Measurements from ENCODE around the gene SKI.
"Not testable (repeated sequence)": the region's sequence is repeated elsewhere in the genome, so short reads cannot be mapped to it uniquely, and the experiment has no call there.

The SKI gene

DNA sequence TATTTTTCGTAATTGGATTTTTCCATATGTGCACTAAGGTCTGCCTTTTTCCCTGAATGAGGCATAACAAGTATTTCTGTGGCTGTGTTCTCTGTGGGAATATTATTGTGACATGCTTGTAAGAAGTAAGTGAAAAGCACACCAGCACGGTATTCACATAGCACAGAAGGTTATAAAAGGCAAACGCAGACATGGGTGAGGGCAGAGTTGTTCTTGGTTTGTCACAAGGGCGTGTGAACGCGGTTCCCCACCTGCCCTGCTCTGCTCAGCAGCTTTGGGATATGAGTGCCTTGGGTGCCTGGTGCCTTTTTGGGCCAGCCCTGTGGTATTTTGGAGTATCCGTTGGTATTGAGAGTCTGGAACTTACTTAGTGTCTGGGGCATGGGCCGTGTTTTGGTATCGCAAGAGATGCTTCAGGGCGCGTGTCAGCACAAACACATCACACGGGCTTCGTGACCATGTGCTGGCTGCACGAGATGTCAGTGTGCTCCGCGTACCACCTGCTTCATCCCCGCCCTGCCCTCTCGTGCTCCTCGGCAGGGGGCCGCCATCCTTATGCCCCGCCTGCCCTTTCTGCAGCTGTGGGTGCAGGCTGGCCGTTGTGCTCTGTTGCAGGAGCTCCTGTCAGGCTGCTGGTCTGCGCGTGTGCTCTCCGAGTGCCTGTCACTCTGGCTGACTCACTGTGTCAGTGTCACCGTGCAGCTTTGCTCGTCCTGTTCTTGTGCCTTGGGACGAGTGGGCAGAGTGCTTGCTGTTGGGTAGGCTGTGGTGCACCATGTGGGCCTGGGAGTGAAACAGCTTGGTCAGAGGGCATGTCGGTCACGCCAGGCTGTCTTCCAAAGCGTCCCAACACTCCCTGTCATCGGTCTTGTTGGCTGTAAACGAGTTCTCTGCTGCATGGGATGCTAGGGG lies 15.0 kb downstream of the SKI start:
- DNase-seq, result no peak

GRCh38 chr1:2247045-2247394 lies 18.9 kb downstream of the SKI start:
- H3K27ac ChIP-seq (ENCODE audit: insufficient read depth in 1 of 2, low read depth in 1 of 2, low read length in 2 of 2, poor library complexity in 1 of 2, severe bottlenecking in 2 of 2); H3K27me3 ChIP-seq (replicated peaks in 2 of 5; ENCODE audit: control insufficient read depth in 4 of 5, insufficient read depth in 5 of 5, low read length in 4 of 5); CTCF ChIA-PET; H3K4me3 ChIP-seq (ENCODE audit: control insufficient read depth in 1 of 7, extremely low read depth in 1 of 7, insufficient read depth in 4 of 7, low read depth in 2 of 7, low read length in 6 of 7); DNase-seq; H3K9me3 ChIP-seq (ENCODE audit: control extremely low read depth in 1 of 5, control insufficient read depth in 4 of 5, insufficient read depth in 2 of 5, low read depth in 1 of 5, low read length in 4 of 5); H3K36me3 ChIP-seq (ENCODE audit: control insufficient read depth in 4 of 4, insufficient read depth in 4 of 4, low read length in 3 of 4): not testable (repeated sequence)
- POLR2A ChIA-PET, result interaction anchor here (1.0 to 2.0 kb wide), 6 partner anchors 8 to 54 kb away, joined by 3 to 10 read pairs (median 6); partner anchors contain the start of genes FAAP20 and SKI
- WGBS (ENCODE audit: insufficient coverage), result 100% methylated on average over 5 of the region's 7 CpGs
- H3K4me1 ChIP-seq (ENCODE audit: control extremely low read depth in 1 of 4, control insufficient read depth in 4 of 4, insufficient read depth in 4 of 4, low read length in 3 of 4), result peaks cover 0 to 33% (median 23%) of the 10 kb centered on the region in 4 experiments

More for the DNA sequence above, 15.0 kb downstream of the SKI start:
- Histone ChIP-seq H3K27ac (ENCODE audit: insufficient read depth in 1 of 2, low read depth in 1 of 2, low read length in 2 of 2, poor library complexity in 1 of 2, severe bottlenecking in 2 of 2) (no peak overlapping the region), H3K36me3 (ENCODE audit: control insufficient read depth in 4 of 4, insufficient read depth in 4 of 4, low read length in 3 of 4) (peaks cover 0 to 7% (median 4%) of the 10 kb centered on the region in 4 experiments), H3K4me3 (ENCODE audit: control insufficient read depth in 1 of 7, extremely low read depth in 1 of 7, insufficient read depth in 4 of 7, low read depth in 2 of 7, low read length in 6 of 7) (no peak overlapping the region), H3K27me3 (replicated peaks in 2 of 5; ENCODE audit: control insufficient read depth in 4 of 5, insufficient read depth in 5 of 5, low read length in 4 of 5) (no peaks in the 10 kb centered on the region), H3K4me1 (ENCODE audit: control extremely low read depth in 1 of 4, control insufficient read depth in 4 of 4, insufficient read depth in 4 of 4, low read length in 3 of 4) (peaks cover 0 to 50% (median 33%) of the 10 kb centered on the region in 4 experiments), H3K9me3 (ENCODE audit: control extremely low read depth in 1 of 5, control insufficient read depth in 4 of 5, insufficient read depth in 2 of 5, low read depth in 1 of 5, low read length in 4 of 5) (no peaks in the 10 kb centered on the region)
- WGBS (ENCODE audit: insufficient coverage), result 95% methylated on average over 29 of the region's 33 CpGs
- ChIA-PET POLR2A (interaction anchor here (2.2 to 8.1 kb wide), 3 partner anchors 9 to 13 kb away, joined by 8 to 42 read pairs (median 17); partner anchors contain the start of gene SKI), CTCF (interaction anchor here (0.7 to 4.4 kb wide), 3 partner anchors 9 to 13 kb away, joined by 3 to 24 read pairs (median 3); no protein-coding TSS in a partner anchor)

GRCh38 chr1:2247760-2248126 lies 19.6 kb downstream of the SKI start:
- CTCF ChIA-PET, result no interaction called here
- H3K4me1 ChIP-seq (ENCODE audit: control extremely low read depth in 1 of 4, control insufficient read depth in 4 of 4, insufficient read depth in 4 of 4, low read length in 3 of 4), result peaks cover 0 to 33% (median 23%) of the 10 kb centered on the region in 4 experiments
- H3K36me3 ChIP-seq (ENCODE audit: control insufficient read depth in 4 of 4, insufficient read depth in 4 of 4, low read length in 3 of 4), result peaks cover 0 to 3% (median 3%) of the 10 kb centered on the region in 4 experiments
- no peaks in the 10 kb centered on the region for H3K27me3 ChIP-seq (replicated peaks in 2 of 5; ENCODE audit: control insufficient read depth in 4 of 5, insufficient read depth in 5 of 5, low read length in 4 of 5)
- no peaks in the 10 kb centered on the region for H3K9me3 ChIP-seq (ENCODE audit: control extremely low read depth in 1 of 5, control insufficient read depth in 4 of 5, insufficient read depth in 2 of 5, low read depth in 1 of 5, low read length in 4 of 5)
- no peak overlapping the region for H3K4me3 ChIP-seq (ENCODE audit: control insufficient read depth in 1 of 7, extremely low read depth in 1 of 7, insufficient read depth in 4 of 7, low read depth in 2 of 7, low read length in 6 of 7)
- no peak for DNase-seq
- POLR2A ChIA-PET, result interaction anchor here (1.5 kb wide), 1 partner anchor 13 kb away, joined by 8 read pairs; no protein-coding TSS in a partner anchor
- H3K27ac ChIP-seq (ENCODE audit: insufficient read depth in 1 of 2, low read depth in 1 of 2, low read length in 2 of 2, poor library complexity in 1 of 2, severe bottlenecking in 2 of 2), result no peak overlapping the region
- 96% methylated on average over 13 of the region's 18 CpGs for WGBS (ENCODE audit: insufficient coverage)

DNA sequence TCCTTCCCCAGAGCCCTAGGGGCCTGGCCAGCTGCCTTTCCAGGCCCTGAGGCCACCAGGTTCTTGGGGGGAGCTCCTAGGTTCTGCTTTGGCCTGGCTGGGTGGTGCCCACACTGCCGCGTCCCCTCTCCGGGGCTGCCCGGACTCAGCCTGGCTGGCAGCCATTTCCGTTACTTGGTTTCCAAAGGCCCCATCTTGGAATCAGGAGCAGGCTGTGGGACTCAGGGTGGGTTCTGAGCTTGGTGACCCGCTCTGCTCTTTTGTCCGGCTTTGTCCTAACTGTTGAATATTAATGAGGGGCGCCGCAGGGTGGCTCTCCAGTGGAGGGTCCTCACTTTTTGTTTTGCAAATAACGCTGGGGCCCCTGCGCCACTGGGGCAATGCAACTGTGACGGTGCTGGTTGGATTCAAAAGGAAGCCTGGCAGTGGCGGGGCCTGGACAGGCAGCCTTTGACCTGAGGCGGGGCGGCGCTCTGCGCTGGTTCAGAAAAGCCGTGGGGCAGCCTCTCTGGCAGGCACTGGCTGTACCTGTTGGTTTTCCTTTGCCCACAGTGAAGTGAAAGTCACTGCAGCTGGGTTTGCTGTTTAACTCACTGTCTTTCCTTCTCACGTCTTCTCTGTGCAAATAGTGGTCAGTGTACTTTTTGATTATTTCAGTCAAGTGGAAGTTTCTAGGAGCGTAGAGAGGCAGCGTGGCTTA lies 20.2 kb downstream of the SKI start:
- Histone ChIP-seq H3K9me3 (ENCODE audit: control extremely low read depth in 1 of 5, control insufficient read depth in 4 of 5, insufficient read depth in 2 of 5, low read depth in 1 of 5, low read length in 4 of 5) (no peaks in the 10 kb centered on the region), H3K4me3 (ENCODE audit: control insufficient read depth in 1 of 7, extremely low read depth in 1 of 7, insufficient read depth in 4 of 7, low read depth in 2 of 7, low read length in 6 of 7) (no peak overlapping the region), H3K27me3 (replicated peaks in 2 of 5; ENCODE audit: control insufficient read depth in 4 of 5, insufficient read depth in 5 of 5, low read length in 4 of 5) (no peaks in the 10 kb centered on the region), H3K27ac (ENCODE audit: insufficient read depth in 1 of 2, low read depth in 1 of 2, low read length in 2 of 2, poor library complexity in 1 of 2, severe bottlenecking in 2 of 2) (no peak overlapping the region), H3K36me3 (ENCODE audit: control insufficient read depth in 4 of 4, insufficient read depth in 4 of 4, low read length in 3 of 4) (peaks cover 0 to 3% (median 3%) of the 10 kb centered on the region in 4 experiments), H3K4me1 (ENCODE audit: control extremely low read depth in 1 of 4, control insufficient read depth in 4 of 4, insufficient read depth in 4 of 4, low read length in 3 of 4) (peaks cover 0 to 33% (median 23%) of the 10 kb centered on the region in 4 experiments)
- ChIA-PET POLR2A (interaction anchor here (1.5 kb wide), 1 partner anchor 14 kb away, joined by 8 read pairs; no protein-coding TSS in a partner anchor), CTCF (interaction anchor here (1.4 kb wide), 1 partner anchor 9 kb away, joined by 5 read pairs; no protein-coding TSS in a partner anchor)
- 96% methylated on average over 18 of the region's 21 CpGs for WGBS (ENCODE audit: insufficient coverage)
- no peak for DNase-seq

DNA sequence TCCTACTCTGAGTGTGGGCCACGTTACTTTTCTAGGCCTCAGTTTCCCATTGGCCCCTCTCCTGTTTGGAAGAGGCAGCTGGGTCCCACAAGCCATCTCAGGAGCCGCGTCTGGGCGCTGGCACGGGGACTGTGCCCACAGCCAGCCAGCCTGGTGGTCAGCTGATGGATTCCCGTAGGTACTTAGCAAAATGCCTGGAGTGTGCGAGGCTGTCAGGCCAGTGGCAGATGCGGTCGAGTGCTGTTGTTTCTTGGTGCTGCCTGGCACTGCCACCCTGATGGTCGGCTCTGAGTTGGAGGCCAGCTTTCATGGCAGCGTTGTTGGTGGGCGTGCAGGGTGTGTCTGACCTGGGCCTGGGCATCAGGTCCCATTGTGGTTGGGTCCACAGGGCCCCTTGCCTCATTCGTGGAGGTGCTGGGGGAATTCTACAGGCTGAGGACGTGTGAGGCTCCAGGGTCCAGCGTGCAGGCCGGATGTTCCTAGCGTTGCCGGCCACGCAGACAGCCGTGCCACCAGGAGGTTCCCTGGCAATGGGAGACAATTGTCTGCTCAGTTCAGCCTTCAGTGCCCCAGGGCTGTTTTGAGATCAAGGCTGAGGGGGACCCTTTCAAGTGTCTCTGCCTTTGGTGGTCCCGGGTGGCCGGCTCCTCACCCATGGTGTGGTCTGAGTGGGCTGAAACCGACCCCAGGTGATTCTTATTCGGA lies 20.9 kb downstream of the SKI start:
- Histone ChIP-seq H3K27me3 (replicated peaks in 2 of 5; ENCODE audit: control insufficient read depth in 4 of 5, insufficient read depth in 5 of 5, low read length in 4 of 5) (no peaks in the 10 kb centered on the region), H3K27ac (ENCODE audit: insufficient read depth in 1 of 2, low read depth in 1 of 2, low read length in 2 of 2, poor library complexity in 1 of 2, severe bottlenecking in 2 of 2) (no peak overlapping the region), H3K4me1 (ENCODE audit: control extremely low read depth in 1 of 4, control insufficient read depth in 4 of 4, insufficient read depth in 4 of 4, low read length in 3 of 4) (peaks cover 0 to 33% (median 24%) of the 10 kb centered on the region in 4 experiments), H3K4me3 (ENCODE audit: control insufficient read depth in 1 of 7, extremely low read depth in 1 of 7, insufficient read depth in 4 of 7, low read depth in 2 of 7, low read length in 6 of 7) (no peak overlapping the region), H3K9me3 (ENCODE audit: control extremely low read depth in 1 of 5, control insufficient read depth in 4 of 5, insufficient read depth in 2 of 5, low read depth in 1 of 5, low read length in 4 of 5) (no peaks in the 10 kb centered on the region), H3K36me3 (ENCODE audit: control insufficient read depth in 4 of 4, insufficient read depth in 4 of 4, low read length in 3 of 4) (peaks cover 0 to 5% (median 4%) of the 10 kb centered on the region in 4 experiments)
- DNase-seq, result no peak
- WGBS (ENCODE audit: insufficient coverage), result 94% methylated on average over 24 of the region's 24 CpGs
- ChIA-PET POLR2A (interaction anchor here (0.6 kb wide), 1 partner anchor 41 kb away, joined by 3 read pairs; no protein-coding TSS in a partner anchor), CTCF (interaction anchor here (0.7 to 1.4 kb wide), 2 partner anchors 9 to 52 kb away, joined by 3 to 5 read pairs; no protein-coding TSS in a partner anchor)

DNA sequence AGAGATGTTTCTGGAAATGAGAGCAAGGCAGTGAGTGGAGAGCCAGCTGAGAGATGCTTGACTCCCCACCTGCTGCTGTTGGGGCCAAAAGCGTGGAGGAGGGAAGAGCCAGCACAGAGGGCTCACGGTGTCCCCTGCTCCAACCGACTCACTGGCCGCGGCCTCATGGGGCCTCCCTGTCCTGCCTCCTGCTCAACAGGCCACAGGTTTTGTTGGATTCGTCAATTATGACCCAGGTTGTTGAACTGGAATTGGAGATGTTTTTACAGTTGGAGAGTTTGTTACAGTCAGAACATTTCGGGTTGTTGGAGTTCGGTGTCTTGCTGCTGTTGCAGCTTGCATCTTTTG lies 21.4 kb downstream of the SKI start:
- peaks cover 0 to 5% (median 4%) of the 10 kb centered on the region in 4 experiments for H3K36me3 ChIP-seq (ENCODE audit: control insufficient read depth in 4 of 4, insufficient read depth in 4 of 4, low read length in 3 of 4)
- ChIA-PET POLR2A (interaction anchor here (0.6 to 7.5 kb wide), 2 partner anchors 18 to 40 kb away, joined by 3 to 150 read pairs; partner anchors contain the start of gene SKI), CTCF (interaction anchor here (0.6 to 1.4 kb wide), 3 partner anchors 10 to 51 kb away, joined by 3 to 5 read pairs (median 3); no protein-coding TSS in a partner anchor)
- H3K4me3 ChIP-seq (ENCODE audit: control insufficient read depth in 1 of 7, extremely low read depth in 1 of 7, insufficient read depth in 4 of 7, low read depth in 2 of 7, low read length in 6 of 7), result no peak overlapping the region
- H3K27ac ChIP-seq (ENCODE audit: insufficient read depth in 1 of 2, low read depth in 1 of 2, low read length in 2 of 2, poor library complexity in 1 of 2, severe bottlenecking in 2 of 2), result no peak overlapping the region
- H3K4me1 ChIP-seq (ENCODE audit: control extremely low read depth in 1 of 4, control insufficient read depth in 4 of 4, insufficient read depth in 4 of 4, low read length in 3 of 4), result peaks cover 0 to 33% (median 28%) of the 10 kb centered on the region in 4 experiments
- WGBS (ENCODE audit: insufficient coverage), result 99% methylated on average over 7 of the region's 8 CpGs
- H3K9me3 ChIP-seq (ENCODE audit: control extremely low read depth in 1 of 5, control insufficient read depth in 4 of 5, insufficient read depth in 2 of 5, low read depth in 1 of 5, low read length in 4 of 5), result no peaks in the 10 kb centered on the region
- no peak for DNase-seq
- H3K27me3 ChIP-seq (replicated peaks in 2 of 5; ENCODE audit: control insufficient read depth in 4 of 5, insufficient read depth in 5 of 5, low read length in 4 of 5), result no peaks in the 10 kb centered on the region
